ENCODE data around the gene IFT57. TPM values are rescaled to one million over a fixed set of nuclear protein-coding genes. Genes with fewer than 3 reads are reported as not detected.

Gene IFT57
- total RNA-seq, 1 experiment from 2014 or later, result 17.6 TPM

DNA sequence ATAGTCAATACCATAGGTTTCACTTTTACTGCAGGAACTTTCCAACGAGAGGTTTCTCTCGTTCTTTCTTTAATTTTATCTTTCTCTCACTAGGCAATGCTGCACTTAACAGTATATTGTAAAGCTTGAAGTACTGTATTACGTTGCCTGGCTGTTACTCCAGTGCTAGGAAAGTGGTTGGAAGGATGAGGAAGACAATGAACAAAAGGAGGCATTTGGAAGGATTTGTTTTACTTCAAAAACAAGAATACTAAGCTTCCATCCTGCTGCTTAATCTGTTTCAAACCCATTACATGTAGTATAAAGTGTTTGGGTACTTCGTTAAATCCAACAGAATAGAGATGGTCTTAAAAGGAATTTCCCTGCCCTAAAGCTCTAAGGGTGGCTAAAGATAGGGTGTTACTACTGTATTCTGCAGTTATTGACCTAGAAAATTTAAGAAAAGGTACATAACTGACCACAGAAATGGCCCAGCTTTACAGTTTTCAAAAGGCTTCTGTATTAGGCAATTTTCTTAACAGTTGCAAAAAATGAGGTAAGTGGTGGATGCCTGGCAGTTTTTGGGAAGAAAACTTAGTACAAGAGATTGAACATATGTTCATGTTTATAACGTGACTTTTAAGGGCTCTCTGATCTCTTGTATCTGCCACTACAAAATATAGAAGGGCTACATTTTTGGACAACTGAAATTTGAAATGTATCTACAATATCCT, 785 bp upstream of the IFT57 start:
- Mint-ChIP-seq H3K9me3 (ENCODE audit: unreplicated experiment) (no peaks in the 10 kb centered on the region), H3K4me1 (ENCODE audit: low read depth, unreplicated experiment) (peaks cover 11% of the 10 kb centered on the region), H3K27me3 (ENCODE audit: insufficient read depth, unreplicated experiment) (no peaks in the 10 kb centered on the region), H3K4me3 (ENCODE audit: unreplicated experiment) (peak overlapping the region; percentile 99), H3K27ac (ENCODE audit: unreplicated experiment) (peak overlapping the region; percentile 100), H3K36me3 (ENCODE audit: insufficient read depth, unreplicated experiment) (peaks cover 6% of the 10 kb centered on the region)
- Histone ChIP-seq H3K4me3 (ENCODE audit: low read depth, low read length) (peak overlapping the region; percentile 43), H3K27me3 (replicated peaks; ENCODE audit: control insufficient read depth, insufficient read depth, low read length) (no peaks in the 10 kb centered on the region), H3K9me3 (no peaks in the 10 kb centered on the region), H3K4me1 (peaks cover 5% of the 10 kb centered on the region; the same call in 1 of the 2 replicates), H3K36me3 (ENCODE audit: control insufficient read depth, insufficient read depth, low read length) (no peaks in the 10 kb centered on the region)
- DNase-seq, result no peak
- TF ChIP-seq, protein P1, sequence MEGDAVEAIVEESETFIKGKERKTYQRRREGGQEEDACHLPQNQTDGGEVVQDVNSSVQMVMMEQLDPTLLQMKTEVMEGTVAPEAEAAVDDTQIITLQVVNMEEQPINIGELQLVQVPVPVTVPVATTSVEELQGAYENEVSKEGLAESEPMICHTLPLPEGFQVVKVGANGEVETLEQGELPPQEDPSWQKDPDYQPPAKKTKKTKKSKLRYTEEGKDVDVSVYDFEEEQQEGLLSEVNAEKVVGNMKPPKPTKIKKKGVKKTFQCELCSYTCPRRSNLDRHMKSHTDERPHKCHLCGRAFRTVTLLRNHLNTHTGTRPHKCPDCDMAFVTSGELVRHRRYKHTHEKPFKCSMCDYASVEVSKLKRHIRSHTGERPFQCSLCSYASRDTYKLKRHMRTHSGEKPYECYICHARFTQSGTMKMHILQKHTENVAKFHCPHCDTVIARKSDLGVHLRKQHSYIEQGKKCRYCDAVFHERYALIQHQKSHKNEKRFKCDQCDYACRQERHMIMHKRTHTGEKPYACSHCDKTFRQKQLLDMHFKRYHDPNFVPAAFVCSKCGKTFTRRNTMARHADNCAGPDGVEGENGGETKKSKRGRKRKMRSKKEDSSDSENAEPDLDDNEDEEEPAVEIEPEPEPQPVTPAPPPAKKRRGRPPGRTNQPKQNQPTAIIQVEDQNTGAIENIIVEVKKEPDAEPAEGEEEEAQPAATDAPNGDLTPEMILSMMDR (IDR thresholded peaks at IDR 0.05; ENCODE audit: insufficient read depth in 1 of 2, low read depth in 1 of 2, low read length in 1 of 2, severe bottlenecking in 1 of 2, unreplicated experiment in 1 of 2), result no peak
- intact Hi-C loops (cut with micrococcal nuclease; ENCODE audit: unreplicated experiment), result loop anchor here (1.0 to 5.0 kb wide), 4 partner anchors 18 to 216 kb away; no protein-coding TSS in a partner anchor
- BruUV-seq (replicated peaks), result TSS peak; percentile 86
- POLR2A ChIA-PET, result interaction anchor here (0.7 kb wide), 1 partner anchor 19 kb away, joined by 3 read pairs; no protein-coding TSS in a partner anchor
- CTCF ChIA-PET, result interaction anchor here (0.9 kb wide), 1 partner anchor 20 kb away, joined by 3 read pairs; no protein-coding TSS in a partner anchor

DNA sequence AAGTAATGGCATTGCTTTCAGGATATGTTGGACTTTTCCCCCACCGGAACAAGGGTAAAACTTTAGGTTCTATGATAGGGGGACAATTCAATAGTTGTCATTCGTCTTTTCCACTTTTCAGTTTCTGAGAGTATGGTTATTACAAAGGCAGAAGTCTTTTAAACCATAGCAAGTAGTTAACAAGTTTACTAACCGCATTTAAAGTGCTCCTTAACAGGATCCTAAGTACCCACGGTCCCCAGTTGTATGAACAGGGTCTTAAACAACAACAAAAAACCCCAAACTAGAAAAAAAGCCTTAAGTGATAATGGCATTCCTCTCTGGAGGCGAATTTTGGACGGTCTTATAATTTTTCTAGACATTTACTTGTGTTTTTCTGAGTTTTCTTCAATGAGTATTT, 831 bp downstream of the IFT57 start:
- Mint-ChIP-seq H3K4me1 (ENCODE audit: low read depth, unreplicated experiment) (peaks cover 11% of the 10 kb centered on the region), H3K27ac (ENCODE audit: unreplicated experiment) (peak overlapping the region; percentile 100), H3K27me3 (ENCODE audit: insufficient read depth, unreplicated experiment) (no peaks in the 10 kb centered on the region), H3K36me3 (ENCODE audit: insufficient read depth, unreplicated experiment) (peaks cover 6% of the 10 kb centered on the region), H3K4me3 (ENCODE audit: unreplicated experiment) (peak overlapping the region; percentile 99), H3K9me3 (ENCODE audit: unreplicated experiment) (no peaks in the 10 kb centered on the region)
- no TSS peak for BruUV-seq (replicated peaks)
- TF ChIP-seq, protein P1 (IDR thresholded peaks at IDR 0.05; ENCODE audit: insufficient read depth in 1 of 2, low read depth in 1 of 2, low read length in 1 of 2, severe bottlenecking in 1 of 2, unreplicated experiment in 1 of 2), result no peak
- no peaks in the 10 kb centered on the region for H3K36me3 ChIP-seq (ENCODE audit: control insufficient read depth, insufficient read depth, low read length)
- H3K4me1 ChIP-seq, result peaks cover 5% of the 10 kb centered on the region; the same call in 1 of the 2 replicates
- intact Hi-C loops (cut with micrococcal nuclease; ENCODE audit: unreplicated experiment), result loop anchor here (5.0 kb wide), 1 partner anchor 214 kb away; no protein-coding TSS in a partner anchor
- H3K27me3 ChIP-seq (replicated peaks; ENCODE audit: control insufficient read depth, insufficient read depth, low read length), result no peaks in the 10 kb centered on the region
- no peak for DNase-seq
- ChIA-PET POLR2A (no interaction called here), CTCF (no interaction called here)
- peak overlapping the region; percentile 43 for H3K4me3 ChIP-seq (ENCODE audit: low read depth, low read length)
- H3K9me3 ChIP-seq, result no peaks in the 10 kb centered on the region

DNA sequence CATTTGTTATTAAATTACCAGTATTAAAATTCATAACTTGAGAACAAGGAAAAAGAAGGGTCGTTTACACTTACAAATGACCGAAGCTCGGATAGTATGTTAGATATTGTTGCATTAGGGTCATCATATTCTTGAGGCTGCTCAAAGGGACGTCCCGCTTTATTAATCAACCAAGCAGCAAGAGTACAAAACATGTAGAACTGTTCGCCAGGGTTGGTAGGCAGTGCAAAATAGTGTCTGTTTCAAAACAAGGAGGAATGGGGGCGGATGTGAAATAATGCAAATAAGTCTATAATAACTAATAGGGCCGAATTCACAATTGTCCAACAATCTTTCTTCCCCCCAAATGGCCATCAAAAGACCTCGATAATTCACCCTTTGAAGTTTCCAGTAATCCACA, 2.9 kb downstream of the IFT57 start:
- BruUV-seq (replicated peaks), result no TSS peak
- intact Hi-C loops (cut with micrococcal nuclease; ENCODE audit: unreplicated experiment), result no loop called here
- CTCF ChIA-PET, result no interaction called here
- POLR2A ChIA-PET, result no interaction called here
- Histone ChIP-seq H3K27me3 (replicated peaks; ENCODE audit: control insufficient read depth, insufficient read depth, low read length) (no peaks in the 10 kb centered on the region), H3K4me3 (ENCODE audit: low read depth, low read length) (no peak overlapping the region), H3K36me3 (ENCODE audit: control insufficient read depth, insufficient read depth, low read length) (no peaks in the 10 kb centered on the region), H3K4me1 (peaks cover 5% of the 10 kb centered on the region; the same call in 1 of the 2 replicates), H3K9me3 (no peaks in the 10 kb centered on the region)
- H3K36me3 Mint-ChIP-seq (ENCODE audit: insufficient read depth, unreplicated experiment), result peaks cover 12% of the 10 kb centered on the region
- no peak overlapping the region for H3K4me3 Mint-ChIP-seq (ENCODE audit: unreplicated experiment)
- no peaks in the 10 kb centered on the region for H3K27me3 Mint-ChIP-seq (ENCODE audit: insufficient read depth, unreplicated experiment)
- no peak for DNase-seq
- H3K4me1 Mint-ChIP-seq (ENCODE audit: low read depth, unreplicated experiment), result peaks cover 11% of the 10 kb centered on the region
- no peak overlapping the region for H3K27ac Mint-ChIP-seq (ENCODE audit: unreplicated experiment)
- H3K9me3 Mint-ChIP-seq (ENCODE audit: unreplicated experiment), result no peaks in the 10 kb centered on the region
- TF ChIP-seq, protein P1 (IDR thresholded peaks at IDR 0.05; ENCODE audit: insufficient read depth in 1 of 2, low read depth in 1 of 2, low read length in 1 of 2, severe bottlenecking in 1 of 2, unreplicated experiment in 1 of 2), result no peak
